ENCODE measurements around the gene SAMM50.

SAMM50 gene

GRCh38 chr22:44033287-44033686, 78.0 kb downstream of the SAMM50 start:
- Histone ChIP-seq H3K4me3 (ENCODE audit: low read length, poor library complexity, severe bottlenecking) (no peak overlapping the region), H3K9ac (ENCODE audit: low read depth, low read length, poor library complexity, severe bottlenecking) (no peak overlapping the region), H3K4me2 (ENCODE audit: low read depth, low read length, poor library complexity, severe bottlenecking) (no peak overlapping the region), H2AFZ (ENCODE audit: low read length) (no peak overlapping the region), H3K36me3 (ENCODE audit: insufficient read depth, low read length) (no peaks in the 10 kb centered on the region), H3K79me2 (ENCODE audit: insufficient read depth, low read length) (peaks cover 8% of the 10 kb centered on the region; the same call in 1 of the 2 replicates), H3K4me1 (ENCODE audit: insufficient read depth, low read length, poor library complexity, severe bottlenecking) (peaks cover 12% of the 10 kb centered on the region), H4K20me1 (ENCODE audit: insufficient read depth, low read length, poor library complexity, severe bottlenecking) (no peaks in the 10 kb centered on the region), H3K9me3 (ENCODE audit: insufficient read depth, low read depth, low read length) (no peaks in the 10 kb centered on the region), H3K9me2 (replicated peaks; ENCODE audit: low read depth, low read length) (no peaks in the 10 kb centered on the region), H3F3A (ENCODE audit: low read depth) (no peaks in the 10 kb centered on the region), H3K27me3 (ENCODE audit: insufficient read depth, low read length, poor library complexity, severe bottlenecking) (no peaks in the 10 kb centered on the region)
- TF ChIP-seq CTCF (conservative IDR thresholded peaks at IDR 0.05; ENCODE audit: low read length), result no peak
- no peak for TF ChIP-seq EZH2phosphoT487 (IDR thresholded peaks at IDR 0.05; ENCODE audit: borderline replicate concordance)

DNA sequence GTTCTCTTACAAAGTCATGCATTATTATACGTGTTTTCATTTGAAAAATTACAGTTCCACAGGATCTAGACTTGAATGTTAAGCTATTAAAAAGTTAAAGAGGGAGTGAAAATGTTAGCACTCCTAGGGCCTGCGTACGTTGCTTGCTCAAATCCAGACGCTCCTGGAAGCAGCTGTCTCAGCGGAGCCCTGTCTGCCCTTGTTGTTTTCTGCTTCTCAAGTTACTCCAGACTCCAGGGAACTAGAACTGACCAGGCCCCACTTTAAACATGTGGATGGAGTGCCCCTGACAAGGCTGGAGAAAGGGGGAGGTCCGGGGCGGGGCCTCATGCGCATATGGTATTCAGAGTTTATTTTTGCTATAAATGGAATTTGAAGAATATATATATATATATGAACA, 78.5 kb downstream of the SAMM50 start:
- H2AFZ ChIP-seq (ENCODE audit: low read length), result no peak overlapping the region
- H3K4me3 ChIP-seq (ENCODE audit: low read length, poor library complexity, severe bottlenecking), result no peak overlapping the region
- no peaks in the 10 kb centered on the region for H3K36me3 ChIP-seq (ENCODE audit: insufficient read depth, low read length)
- no peak for TF ChIP-seq EZH2phosphoT487 (IDR thresholded peaks at IDR 0.05; ENCODE audit: borderline replicate concordance)
- no peak for TF ChIP-seq CTCF (conservative IDR thresholded peaks at IDR 0.05; ENCODE audit: low read length)
- no peaks in the 10 kb centered on the region for H4K20me1 ChIP-seq (ENCODE audit: insufficient read depth, low read length, poor library complexity, severe bottlenecking)
- no peaks in the 10 kb centered on the region for H3K27me3 ChIP-seq (ENCODE audit: insufficient read depth, low read length, poor library complexity, severe bottlenecking)
- H3K9me3 ChIP-seq (ENCODE audit: insufficient read depth, low read depth, low read length), result no peaks in the 10 kb centered on the region
- H3K79me2 ChIP-seq (ENCODE audit: insufficient read depth, low read length), result peaks cover 8% of the 10 kb centered on the region; the same call in 1 of the 2 replicates
- H3K4me1 ChIP-seq (ENCODE audit: insufficient read depth, low read length, poor library complexity, severe bottlenecking), result peaks cover 12% of the 10 kb centered on the region
- no peaks in the 10 kb centered on the region for H3K9me2 ChIP-seq (replicated peaks; ENCODE audit: low read depth, low read length)
- H3F3A ChIP-seq (ENCODE audit: low read depth), result no peaks in the 10 kb centered on the region
- no peak overlapping the region for H3K9ac ChIP-seq (ENCODE audit: low read depth, low read length, poor library complexity, severe bottlenecking)
- no peak overlapping the region for H3K4me2 ChIP-seq (ENCODE audit: low read depth, low read length, poor library complexity, severe bottlenecking)

DNA sequence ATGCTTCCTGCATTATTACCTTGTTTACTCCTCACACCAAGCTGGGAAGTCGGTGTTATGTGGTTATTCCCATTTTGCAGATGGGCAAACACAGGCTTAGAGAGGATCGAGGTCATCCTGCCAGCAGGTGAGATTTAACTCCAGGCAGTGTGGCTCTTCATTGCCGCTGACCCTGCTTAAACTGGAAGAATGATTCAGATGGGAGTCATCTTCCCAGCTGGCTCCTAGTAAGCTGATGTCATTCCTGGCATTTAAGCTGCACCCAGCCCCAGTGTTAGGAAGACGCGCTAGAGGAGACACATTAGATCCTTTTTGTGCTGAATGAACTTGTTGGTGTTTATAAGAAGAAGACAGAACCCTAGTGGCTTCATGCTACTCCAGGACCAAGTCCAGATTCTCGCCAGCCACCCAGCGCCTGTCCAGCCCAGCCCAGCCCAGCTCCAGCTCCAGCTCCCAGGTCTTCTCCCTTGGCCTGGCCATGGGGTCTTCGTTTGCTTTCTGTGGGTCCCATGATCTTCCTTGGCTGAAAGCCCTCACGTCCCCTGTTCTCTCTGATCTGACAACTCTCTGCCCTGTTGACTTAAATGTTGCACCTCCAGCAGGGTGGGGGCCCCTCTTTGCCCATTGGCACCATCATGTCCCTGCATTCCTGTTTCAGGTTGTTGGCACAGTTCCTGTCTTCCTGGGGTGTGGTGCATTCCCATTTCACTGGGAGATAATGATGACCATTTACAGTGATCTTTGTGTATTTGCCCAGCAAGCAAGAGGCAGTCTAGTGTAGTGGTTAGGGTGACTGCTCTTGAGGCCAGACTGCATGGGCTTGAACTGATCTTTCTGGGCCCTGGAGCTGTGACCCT, 82.5 kb downstream of the SAMM50 start:
- no peaks in the 10 kb centered on the region for H3F3A ChIP-seq (ENCODE audit: low read depth)
- H3K27me3 ChIP-seq (ENCODE audit: insufficient read depth, low read length, poor library complexity, severe bottlenecking), result no peaks in the 10 kb centered on the region
- H3K9me2 ChIP-seq (replicated peaks; ENCODE audit: low read depth, low read length), result no peaks in the 10 kb centered on the region
- no peak overlapping the region for H3K9ac ChIP-seq (ENCODE audit: low read depth, low read length, poor library complexity, severe bottlenecking)
- H3K4me2 ChIP-seq (ENCODE audit: low read depth, low read length, poor library complexity, severe bottlenecking), result no peak overlapping the region
- no peaks in the 10 kb centered on the region for H4K20me1 ChIP-seq (ENCODE audit: insufficient read depth, low read length, poor library complexity, severe bottlenecking)
- no peaks in the 10 kb centered on the region for H3K36me3 ChIP-seq (ENCODE audit: insufficient read depth, low read length)
- peaks cover 3% of the 10 kb centered on the region; the same call in 1 of the 2 replicates for H3K79me2 ChIP-seq (ENCODE audit: insufficient read depth, low read length)
- no peaks in the 10 kb centered on the region for H3K4me1 ChIP-seq (ENCODE audit: insufficient read depth, low read length, poor library complexity, severe bottlenecking)
- TF ChIP-seq CTCF (conservative IDR thresholded peaks at IDR 0.05; ENCODE audit: low read length) (no peak), EZH2phosphoT487 (IDR thresholded peaks at IDR 0.05; ENCODE audit: borderline replicate concordance) (no peak)
- H3K4me3 ChIP-seq (ENCODE audit: low read length, poor library complexity, severe bottlenecking), result no peak overlapping the region
- no peak overlapping the region for H2AFZ ChIP-seq (ENCODE audit: low read length)
- H3K9me3 ChIP-seq (ENCODE audit: insufficient read depth, low read depth, low read length), result no peaks in the 10 kb centered on the region

All from Loucy (cell line).